Vagina (tissue), 2 donors: ENCODE results near the gene CALD1. TPM values are rescaled to one million over a fixed set of nuclear protein-coding genes. Genes with fewer than 3 reads are reported as not detected.
A peak's percentile ranks its signal among the peaks of the same experiment; 100 is the strongest.

Experiments used
- DNase-seq, 2 donors: peaks; one replicate each; pipeline ENCODE4 v3.0.0-alpha.2; 2017; ENCODE audit errors: extremely low spot score in 2 of 2
- H3K27ac ChIP-seq: fragments of 200-600 bp; sonication (generic); one replicate; pipeline ENCODE4 v1.5.1; 2019
- H3K27me3 ChIP-seq: fragments of 200-600 bp; sonication (generic); one replicate; pipeline ENCODE4 v1.5.1; 2019
- H3K36me3 ChIP-seq, 2 donors: fragments of 200-600 bp; sonication (generic); one replicate each; pipeline ENCODE4 v1.5.1; 2017 to 2019
- H3K4me1 ChIP-seq: fragments of 200-600 bp; sonication (generic); one replicate; pipeline ENCODE4 v1.5.1; 2019
- H3K4me3 ChIP-seq, 2 donors: fragments of 200-600 bp; sonication (generic); 1 replicate in 1 of 2; 2 replicates in 1 of 2; pipeline ENCODE4 v1.5.1; 2016 to 2019
- H3K9me3 ChIP-seq: fragments of 200-600 bp; sonication (generic); one replicate; pipeline ENCODE4 v1.5.1; 2019
- CTCF ChIP-seq, 3 experiments: fragments of 450-650 bp in 2 of 3; fragments of 200-600 bp in 1 of 3; sonication (generic) in 1 of 3; IDR thresholded peaks; one replicate each; pipeline ENCODE4 v1.5.1; 2017 to 2019; ENCODE audit warnings: antibody characterized with exemption in 3 of 3, mild to moderate bottlenecking in 2 of 3, moderate library complexity in 2 of 3
- POLR2A ChIP-seq, 2 donors: fragments of 450-650 bp; IDR thresholded peaks; one replicate each; pipeline ENCODE4 v1.6.1; 2017; ENCODE audit warnings: antibody characterized with exemption in 2 of 2, mild to moderate bottlenecking in 2 of 2, moderate library complexity in 2 of 2
- POLR2AphosphoS5 ChIP-seq, 2 donors: sonication (generic); formaldehyde crosslinking; IDR thresholded peaks; one replicate each; pipeline ENCODE4 v1.9.0; 2017; ENCODE audit warnings: antibody characterized with exemption in 2 of 2, mild to moderate bottlenecking in 2 of 2, low read depth in 1 of 2; ENCODE audit not compliant: insufficient read depth in 1 of 2
- intact Hi-C: fragments of 100-400 bp; cut with DNase I; formaldehyde crosslinking; loops from one replicate; pipeline ENCODE4 v1.15.1; 2023
- total RNA-seq: library from RNA; depleted of rRNA; stranded (reverse); fragments of >200 nt; gene quantifications from one replicate; pipeline ENCODE4 v1.2.3, GENCODE V29; 2016

CALD1 gene
- total RNA-seq, 1 donor from 2014 or later, result 343 TPM

- no peaks in the 10 kb centered on the region for H3K9me3 ChIP-seq
- no peaks in the 10 kb centered on the region for H3K36me3 ChIP-seq
- intact Hi-C loops, result no loop called here
- H3K4me1 ChIP-seq, result no peaks in the 10 kb centered on the region
- no peaks in the 10 kb centered on the region for H3K27me3 ChIP-seq
- no peak overlapping the region for H3K27ac ChIP-seq
- DNase-seq, result no peak
- H3K4me3 ChIP-seq, result no peak overlapping the region
- TF ChIP-seq CTCF (IDR thresholded peaks at IDR 0.05) (peak in 2 of 3 experiments; percentile 24 to 45), POLR2A (IDR thresholded peaks at IDR 0.05) (no peak), POLR2AphosphoS5 (IDR thresholded peaks at IDR 0.05; ENCODE audit: insufficient read depth in 1 of 2, low read depth in 1 of 2) (no peak)
Measured at GRCh38 chr7:134750083-134751062, 29.1 kb upstream of the CALD1 start.

DNA sequence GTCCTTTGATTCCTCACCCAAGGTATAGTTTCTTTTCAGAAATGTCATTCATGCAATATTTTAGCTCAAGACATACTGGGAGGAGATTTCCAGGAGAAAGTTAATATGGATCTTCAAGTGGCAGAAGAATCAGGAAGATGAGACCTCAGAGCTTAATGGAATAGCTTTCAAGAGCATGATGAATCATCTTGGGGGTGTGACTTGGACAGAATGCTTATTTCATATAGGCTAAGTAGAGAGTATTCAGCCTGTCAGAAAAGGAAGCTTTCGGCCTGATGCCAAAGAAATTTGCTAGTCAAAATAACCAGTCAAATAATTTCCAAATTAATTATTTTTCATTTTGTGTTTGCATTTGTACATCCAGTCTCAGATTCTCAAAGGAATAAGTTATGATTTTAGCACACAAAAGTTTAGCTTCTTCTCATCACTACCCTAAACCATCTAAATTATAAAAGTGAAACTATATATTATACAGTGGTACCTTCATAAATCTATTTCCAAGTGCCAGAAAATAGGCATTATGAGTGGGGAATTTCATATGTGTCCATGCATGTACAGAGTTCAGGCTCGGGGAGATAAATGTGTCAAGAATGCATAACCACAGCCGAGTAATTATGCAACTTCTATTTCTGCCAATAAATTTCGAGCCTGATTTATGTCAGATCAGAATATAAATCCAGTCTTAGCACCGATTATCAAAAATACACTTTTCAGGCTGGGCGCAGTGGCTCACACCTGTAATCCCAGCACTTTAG lies 27.3 kb upstream of the CALD1 start:
- intact Hi-C loops, result no loop called here
- Histone ChIP-seq H3K27ac (no peak overlapping the region), H3K27me3 (no peaks in the 10 kb centered on the region)

GRCh38 chr7:134755422-134756022 lies 23.9 kb upstream of the CALD1 start:
- no peaks in the 10 kb centered on the region for H3K9me3 ChIP-seq
- TF ChIP-seq POLR2AphosphoS5 (IDR thresholded peaks at IDR 0.05; ENCODE audit: insufficient read depth in 1 of 2, low read depth in 1 of 2), result no peak
- no peak for TF ChIP-seq POLR2A (IDR thresholded peaks at IDR 0.05)
- TF ChIP-seq CTCF (IDR thresholded peaks at IDR 0.05), result peak in 2 of 3 experiments; percentile 30 to 37
- H3K27me3 ChIP-seq, result no peaks in the 10 kb centered on the region
- no peaks in the 10 kb centered on the region for H3K4me1 ChIP-seq
- intact Hi-C loops, result no loop called here
- H3K36me3 ChIP-seq, result no peaks in the 10 kb centered on the region
- no peak overlapping the region for H3K27ac ChIP-seq
- no peak overlapping the region for H3K4me3 ChIP-seq
- no peak for DNase-seq

More for the DNA sequence above, 27.3 kb upstream of the CALD1 start:
- no peaks in the 10 kb centered on the region for H3K4me1 ChIP-seq
- H3K36me3 ChIP-seq, result no peaks in the 10 kb centered on the region
- no peaks in the 10 kb centered on the region for H3K9me3 ChIP-seq
- TF ChIP-seq POLR2A (IDR thresholded peaks at IDR 0.05) (no peak), POLR2AphosphoS5 (IDR thresholded peaks at IDR 0.05; ENCODE audit: insufficient read depth in 1 of 2, low read depth in 1 of 2) (peak in 1 of 2 donors; percentile 12)
- DNase-seq, result no peak
- no peak overlapping the region for H3K4me3 ChIP-seq

DNA sequence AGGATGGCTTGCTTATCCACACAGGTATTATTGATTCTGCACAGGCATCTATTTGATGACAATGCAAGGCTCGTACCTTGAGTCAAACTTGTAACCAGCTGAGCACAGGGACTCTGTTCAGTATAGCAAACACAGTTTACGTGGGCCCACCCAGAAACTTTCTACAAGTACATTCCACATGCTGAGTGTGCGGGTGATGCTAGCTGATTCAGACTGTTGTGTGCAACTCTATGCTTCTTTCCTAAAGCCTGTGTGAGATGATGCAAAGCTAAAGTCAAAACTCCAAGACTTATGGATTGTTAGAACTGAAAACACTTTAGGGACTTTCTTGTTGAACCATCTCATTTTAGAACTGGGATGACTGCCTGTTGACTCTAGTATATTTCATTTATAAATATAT lies 21.5 kb upstream of the CALD1 start:
- no peak overlapping the region for H3K27ac ChIP-seq
- H3K27me3 ChIP-seq, result no peaks in the 10 kb centered on the region
- no peaks in the 10 kb centered on the region for H3K4me1 ChIP-seq
- TF ChIP-seq POLR2AphosphoS5 (IDR thresholded peaks at IDR 0.05; ENCODE audit: insufficient read depth in 1 of 2, low read depth in 1 of 2) (no peak), POLR2A (IDR thresholded peaks at IDR 0.05) (no peak), CTCF (IDR thresholded peaks at IDR 0.05) (no peak)
- no peaks in the 10 kb centered on the region for H3K36me3 ChIP-seq
- no peak overlapping the region for H3K4me3 ChIP-seq
- DNase-seq, result no peak
- intact Hi-C loops, result no loop called here
- no peaks in the 10 kb centered on the region for H3K9me3 ChIP-seq

- H3K9me3 ChIP-seq, result no peaks in the 10 kb centered on the region
- H3K27me3 ChIP-seq, result no peaks in the 10 kb centered on the region
- intact Hi-C loops, result no loop called here
- DNase-seq, result no peak
- TF ChIP-seq POLR2A (IDR thresholded peaks at IDR 0.05) (no peak), CTCF (IDR thresholded peaks at IDR 0.05) (no peak), POLR2AphosphoS5 (IDR thresholded peaks at IDR 0.05; ENCODE audit: insufficient read depth in 1 of 2, low read depth in 1 of 2) (no peak)
- no peak overlapping the region for H3K4me3 ChIP-seq
- H3K36me3 ChIP-seq, result no peaks in the 10 kb centered on the region
- no peak overlapping the region for H3K27ac ChIP-seq
- no peaks in the 10 kb centered on the region for H3K4me1 ChIP-seq
Measured at GRCh38 chr7:134758981-134759380, 20.5 kb upstream of the CALD1 start.
